Stimulated activated CD4-positive, alpha-beta T cell treated with anti-CD3 and anti-CD28 coated beads, TNF-alpha, amount 100 ng/mL, for 24 hours (primary cell): ENCODE measurements around the gene ZNF708.
"Not testable (repeated sequence)": the region's sequence is repeated elsewhere in the genome, so short reads cannot be mapped to it uniquely, and the experiment has no call there.

ENCODE experiments used
- DNase-seq, 3 experiments: peaks; one replicate each; pipeline ENCODE4 v3.0.0-alpha.2; 2020; ENCODE audit warnings: low read depth in 3 of 3

ZNF708 gene

GRCh38 chr19:21328885-21329605, at the start of gene ZNF708:
ZNF708 (minus strand) TSS chr19:21329410; CDS start chr19:21329212, 198 bp downstream.
- peak; percentile 60 to 79 (median 70) for DNase-seq

DNA sequence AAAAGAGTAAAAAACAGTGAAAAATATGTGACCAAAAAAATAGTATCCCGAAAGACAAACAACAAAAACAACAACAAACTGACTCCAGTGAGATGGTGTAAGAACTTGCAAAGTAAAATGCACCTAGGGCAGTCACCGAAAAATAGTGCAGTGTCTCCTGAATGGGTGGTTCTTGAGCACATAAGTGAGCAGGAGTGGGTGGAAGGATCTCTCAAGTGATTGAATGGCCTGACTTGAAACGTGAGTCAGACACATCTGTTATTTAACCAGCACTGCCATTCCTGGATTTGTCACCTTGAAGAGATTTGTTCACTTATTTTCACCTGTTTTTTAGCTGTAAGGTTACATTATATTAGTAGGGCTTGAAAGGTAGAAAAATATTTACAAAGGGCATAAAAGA, 33.1 kb upstream of the ZNF708 start:
- DNase-seq, result no peak

DNA sequence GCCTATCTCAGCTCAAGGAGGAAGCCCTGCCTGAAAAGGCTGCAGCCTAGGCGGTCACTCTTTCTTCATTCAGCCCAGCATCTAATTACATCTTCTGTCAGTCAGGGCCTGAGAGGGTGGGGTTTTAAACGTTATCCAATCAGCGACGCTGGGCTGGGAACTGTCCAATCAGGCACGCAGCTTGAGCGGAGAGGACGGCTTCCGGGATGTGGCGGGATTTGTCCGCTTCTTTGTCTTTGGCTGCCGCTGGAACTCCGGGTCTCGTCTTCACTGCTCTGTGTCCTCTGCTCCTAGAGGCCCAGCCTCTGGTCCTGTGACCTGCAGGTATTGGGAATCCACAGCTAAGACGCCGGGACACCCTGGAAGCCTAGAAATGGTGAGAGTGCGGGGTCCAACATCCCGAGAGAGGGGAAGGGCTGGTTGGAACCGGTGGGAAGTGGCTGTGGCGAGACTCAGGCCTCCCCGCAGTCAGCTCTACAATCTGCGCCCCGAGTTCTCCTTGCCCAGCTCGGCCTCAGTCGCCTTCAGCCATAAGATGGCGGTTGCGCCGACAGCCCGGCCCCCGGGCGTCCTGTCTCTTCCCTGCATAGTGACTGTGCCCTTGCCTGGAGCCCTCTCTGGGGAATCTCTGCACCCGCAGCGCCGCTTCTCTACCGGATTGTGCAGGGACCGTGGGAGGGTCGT, 29.7 kb upstream of the ZNF708 start, which contains the start of gene ZNF738:
Gene ZNF738, plus strand, starts transcription at position 233 of the 684 bp plus-strand sequence. Its CDS starts 141 bp downstream, at position 374.
- DNase-seq, result peak; percentile 66 to 81 (median 76)

DNA sequence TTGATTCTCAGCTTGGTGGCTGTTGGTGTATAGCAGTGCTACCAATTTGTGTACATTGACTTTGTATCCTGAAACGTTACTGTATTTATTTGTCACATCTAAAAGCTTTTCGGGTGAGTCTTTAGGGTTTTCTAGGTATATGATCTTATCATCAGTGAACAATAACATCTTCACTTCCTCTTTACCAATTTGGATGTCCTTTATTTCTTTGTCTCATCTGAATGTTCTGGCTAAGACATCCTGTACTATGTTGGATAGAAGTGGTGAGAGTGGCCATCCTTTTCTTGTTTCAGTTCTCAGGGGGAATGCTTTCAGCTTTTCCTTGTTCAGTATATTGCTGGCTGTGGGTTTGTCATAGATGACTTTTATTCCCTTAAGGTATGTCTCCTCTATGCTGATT, 23.6 kb upstream of the ZNF708 start:
- no peak for DNase-seq

DNA sequence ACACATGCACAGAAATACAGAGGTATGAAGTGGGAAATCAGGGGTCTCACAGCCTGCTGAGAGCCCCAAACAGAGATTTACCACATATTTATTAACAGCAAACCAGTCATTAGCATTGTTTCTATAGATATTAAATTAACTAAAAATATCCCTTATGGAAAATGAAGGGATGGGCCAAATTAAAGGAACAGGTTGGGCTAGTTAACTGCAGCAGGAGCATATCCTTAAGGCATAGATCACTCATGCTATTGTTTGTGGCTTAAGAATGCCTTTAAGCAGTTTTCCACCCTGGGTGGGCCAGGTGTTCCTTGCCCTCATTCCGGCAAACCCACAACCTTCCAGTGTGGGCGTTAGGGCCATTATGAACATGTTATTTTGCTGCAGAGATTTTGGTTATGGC, 15.6 kb upstream of the ZNF708 start:
- not testable (repeated sequence) for DNase-seq

DNA sequence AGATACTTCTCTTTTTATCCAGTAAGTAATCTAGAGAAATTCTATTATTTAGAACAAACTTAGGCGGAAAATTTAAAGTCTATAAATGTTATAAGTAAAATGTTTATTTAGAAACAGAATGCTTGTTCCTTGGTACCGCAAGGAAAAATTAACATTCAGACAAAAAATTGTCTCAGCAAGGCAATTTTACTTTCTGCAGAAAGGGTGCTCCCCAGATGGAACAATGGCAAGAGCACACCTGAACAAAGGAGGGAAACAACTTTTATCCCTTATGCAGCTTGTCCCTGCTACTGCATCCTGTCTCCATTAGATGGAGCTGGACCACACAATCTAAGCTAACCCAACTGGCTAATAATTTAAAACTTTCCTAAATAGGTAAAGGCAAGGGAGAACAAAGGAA, 6.5 kb upstream of the ZNF708 start:
- no peak for DNase-seq

DNA sequence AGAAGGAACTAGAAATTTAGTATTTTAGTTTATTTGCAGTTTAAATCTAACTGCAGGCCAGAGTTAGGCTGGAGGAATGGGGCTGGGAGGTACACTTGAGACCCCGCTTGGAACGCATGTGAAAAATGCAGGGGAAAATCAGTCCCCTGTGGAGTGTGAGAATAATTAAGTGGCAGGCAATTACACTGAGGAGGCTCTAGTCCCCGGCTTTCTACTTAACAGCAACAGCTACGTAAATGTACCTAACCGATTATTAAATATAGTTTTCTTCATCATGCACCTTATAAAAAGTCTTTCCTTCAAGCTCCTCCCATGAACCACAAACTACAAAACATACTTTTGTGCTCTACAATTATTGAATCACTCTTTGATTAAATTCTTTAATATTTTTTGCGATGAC, 804 bp downstream of the ZNF708 start:
- no peak for DNase-seq

DNA sequence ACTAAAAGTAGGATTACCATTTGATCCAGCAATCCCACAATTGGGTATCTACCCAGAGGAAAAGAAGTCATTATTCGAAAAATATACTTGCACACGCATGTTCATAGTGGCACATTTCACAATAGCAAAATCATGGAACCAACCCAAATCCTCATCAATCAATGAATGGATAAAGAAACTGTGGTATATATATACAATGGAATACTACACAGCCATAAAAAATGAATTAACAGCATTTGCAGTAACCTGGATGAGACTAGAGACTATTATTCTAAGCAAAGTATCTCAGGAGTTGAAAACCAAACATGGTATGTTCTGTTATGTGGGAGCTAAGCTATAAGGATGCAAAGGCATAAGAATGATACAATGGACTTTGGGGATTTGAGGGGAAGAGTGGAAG, 3.0 kb downstream of the ZNF708 start:
- DNase-seq, result no peak

- DNase-seq, result no peak
Observed at GRCh38 chr19:21323000-21323399, 6.2 kb downstream of the ZNF708 start.

GRCh38 chr19:21322528-21322927, 6.7 kb downstream of the ZNF708 start:
- DNase-seq, result no peak

- no peak for DNase-seq
Observed at GRCh38 chr19:21321996-21322395, 7.2 kb downstream of the ZNF708 start.

- no peak for DNase-seq
Observed at GRCh38 chr19:21321134-21321533, 8.1 kb downstream of the ZNF708 start.

- no peak for DNase-seq
Observed at GRCh38 chr19:21317821-21318220, 11.4 kb downstream of the ZNF708 start.

GRCh38 chr19:21314676-21315075, 14.5 kb downstream of the ZNF708 start:
- no peak for DNase-seq

- DNase-seq, result not testable (repeated sequence)
Observed at GRCh38 chr19:21312807-21313206, 16.4 kb downstream of the ZNF708 start.

DNA sequence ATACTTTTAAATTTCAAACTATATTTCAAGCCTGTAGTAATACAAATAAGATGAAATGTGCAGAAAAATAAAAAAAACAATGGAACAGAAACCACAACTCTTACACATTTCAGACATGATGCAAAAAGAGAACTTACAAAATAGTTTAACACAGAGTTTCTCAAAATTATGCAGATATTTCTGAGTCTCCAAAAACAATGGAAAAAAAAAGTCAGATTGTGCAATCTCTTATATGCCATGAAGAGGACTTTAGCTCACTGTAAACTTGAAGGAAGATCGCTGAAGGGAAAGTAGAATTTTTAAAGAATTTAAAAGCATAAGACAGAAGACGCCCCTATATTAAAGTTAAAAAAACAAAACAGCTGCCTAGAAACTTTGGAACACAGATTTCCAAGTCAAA, 20.4 kb downstream of the ZNF708 start:
- no peak for DNase-seq

DNA sequence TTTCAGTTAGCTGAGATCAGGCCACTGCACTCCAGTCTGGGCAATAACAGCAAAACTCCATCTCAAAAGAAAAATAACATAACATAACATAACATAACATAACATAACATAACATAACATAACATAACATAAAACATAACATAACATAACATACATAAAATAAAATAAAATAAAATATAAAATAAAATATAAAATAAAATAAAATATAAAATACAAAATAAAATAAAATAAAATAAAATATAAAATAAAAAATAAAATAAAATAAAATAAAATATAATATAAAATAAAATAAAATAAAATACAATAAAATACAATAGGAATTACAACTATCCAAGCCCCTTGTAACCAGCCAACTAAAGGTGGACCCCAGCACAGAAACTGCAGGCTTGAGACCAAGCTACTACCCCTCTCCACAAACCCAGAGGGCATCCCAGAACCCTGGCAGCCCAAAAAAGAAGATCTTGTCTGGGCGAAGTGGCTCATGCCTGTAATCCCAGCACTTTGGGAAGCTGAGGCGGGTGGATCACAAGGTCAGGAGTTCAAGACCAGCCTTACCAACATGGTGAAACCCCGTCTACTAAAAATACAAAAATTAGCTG, 22.2 kb downstream of the ZNF708 start:
- not testable (repeated sequence) for DNase-seq

- DNase-seq, result not testable (repeated sequence)
Observed at GRCh38 chr19:21293768-21294167, 35.4 kb downstream of the ZNF708 start.

GRCh38 chr19:21269813-21270212, 59.4 kb downstream of the ZNF708 start:
- DNase-seq, result no peak

- no peak for DNase-seq
Observed at GRCh38 chr19:21264891-21265290, 64.3 kb downstream of the ZNF708 start.

GRCh38 chr19:21264416-21264815, 64.8 kb downstream of the ZNF708 start:
- no peak for DNase-seq

GRCh38 chr19:21260848-21261381, 68.3 kb downstream of the ZNF708 start:
- DNase-seq, result not testable (repeated sequence)
